Measurements from ENCODE around the gene CERKL.
A peak's percentile ranks its signal among the peaks of the same experiment; 100 is the strongest.

CERKL gene

DNA sequence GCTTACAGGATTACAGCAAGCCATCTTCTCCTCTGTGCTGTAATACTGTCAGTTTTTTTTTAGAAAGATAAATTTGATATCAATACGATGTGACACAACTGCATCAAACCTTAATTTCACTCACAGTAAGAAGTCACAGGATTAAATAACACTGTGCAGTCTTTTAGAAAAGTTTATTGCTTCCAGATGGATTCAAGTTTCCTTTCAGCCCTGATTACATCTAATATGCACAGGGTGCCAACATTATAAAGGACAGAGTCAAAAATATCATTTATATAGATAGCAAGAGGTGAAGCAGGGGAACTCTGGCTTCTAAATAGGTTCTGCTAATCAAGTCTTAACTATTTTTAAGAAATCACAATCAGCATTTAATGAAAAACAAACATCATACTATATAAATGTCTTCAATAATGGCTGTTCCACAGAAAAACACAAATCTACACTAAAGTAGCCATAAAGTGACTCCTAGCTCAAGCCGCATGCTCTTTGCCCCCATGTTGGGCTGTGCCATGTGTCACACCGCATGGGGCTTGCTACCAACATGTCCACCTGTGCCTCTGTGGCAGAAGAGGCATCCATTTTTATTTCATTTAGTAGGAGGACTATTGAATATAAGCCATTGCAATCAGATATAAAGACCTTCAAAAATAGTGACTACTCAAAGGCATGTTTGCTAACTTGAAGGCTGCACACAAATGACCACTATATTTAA, 35.0 kb downstream of the CERKL start:
- TF ChIP-seq, protein P1, sequence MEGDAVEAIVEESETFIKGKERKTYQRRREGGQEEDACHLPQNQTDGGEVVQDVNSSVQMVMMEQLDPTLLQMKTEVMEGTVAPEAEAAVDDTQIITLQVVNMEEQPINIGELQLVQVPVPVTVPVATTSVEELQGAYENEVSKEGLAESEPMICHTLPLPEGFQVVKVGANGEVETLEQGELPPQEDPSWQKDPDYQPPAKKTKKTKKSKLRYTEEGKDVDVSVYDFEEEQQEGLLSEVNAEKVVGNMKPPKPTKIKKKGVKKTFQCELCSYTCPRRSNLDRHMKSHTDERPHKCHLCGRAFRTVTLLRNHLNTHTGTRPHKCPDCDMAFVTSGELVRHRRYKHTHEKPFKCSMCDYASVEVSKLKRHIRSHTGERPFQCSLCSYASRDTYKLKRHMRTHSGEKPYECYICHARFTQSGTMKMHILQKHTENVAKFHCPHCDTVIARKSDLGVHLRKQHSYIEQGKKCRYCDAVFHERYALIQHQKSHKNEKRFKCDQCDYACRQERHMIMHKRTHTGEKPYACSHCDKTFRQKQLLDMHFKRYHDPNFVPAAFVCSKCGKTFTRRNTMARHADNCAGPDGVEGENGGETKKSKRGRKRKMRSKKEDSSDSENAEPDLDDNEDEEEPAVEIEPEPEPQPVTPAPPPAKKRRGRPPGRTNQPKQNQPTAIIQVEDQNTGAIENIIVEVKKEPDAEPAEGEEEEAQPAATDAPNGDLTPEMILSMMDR (IDR thresholded peaks at IDR 0.05; ENCODE audit: extremely low read depth, missing control alignments) = no peak
- no peak for DNase-seq (ENCODE audit: low spot score)

- TF ChIP-seq, protein P1 (IDR thresholded peaks at IDR 0.05; ENCODE audit: extremely low read depth, missing control alignments) = no peak
These were observed 37.4 kb downstream of the CERKL start for GRCh38 chr2:181619516-181619915.

DNA sequence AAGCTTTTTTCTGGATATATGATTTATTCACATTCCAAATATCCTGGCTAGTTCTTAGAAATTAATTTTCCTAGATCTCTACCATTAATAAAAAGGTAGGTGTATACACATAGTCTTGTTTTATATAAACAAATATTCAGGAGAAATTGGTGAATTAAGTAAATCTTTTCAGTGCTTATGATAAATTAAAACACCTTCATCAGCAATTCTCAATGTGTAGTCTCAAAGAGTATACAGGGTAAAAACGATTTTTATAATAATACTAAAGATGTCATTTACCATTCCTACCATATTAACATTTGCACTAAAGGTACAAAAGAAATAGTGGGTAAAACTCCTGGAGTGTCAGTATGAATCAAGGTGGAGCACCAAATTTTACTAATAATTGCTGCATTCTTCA, 40.2 kb downstream of the CERKL start:
- TF ChIP-seq, protein P1 (IDR thresholded peaks at IDR 0.05; ENCODE audit: extremely low read depth, missing control alignments) = no peak
- DNase-seq (ENCODE audit: low spot score) = no peak

More at GRCh38 chr2:181619516-181619915, 37.4 kb downstream of the CERKL start:
- DNase-seq (ENCODE audit: low spot score) = no peak

- TF ChIP-seq, protein P1 (IDR thresholded peaks at IDR 0.05; ENCODE audit: extremely low read depth, missing control alignments) = no peak
These were observed 41.8 kb downstream of the CERKL start for GRCh38 chr2:181614874-181615638.

DNA sequence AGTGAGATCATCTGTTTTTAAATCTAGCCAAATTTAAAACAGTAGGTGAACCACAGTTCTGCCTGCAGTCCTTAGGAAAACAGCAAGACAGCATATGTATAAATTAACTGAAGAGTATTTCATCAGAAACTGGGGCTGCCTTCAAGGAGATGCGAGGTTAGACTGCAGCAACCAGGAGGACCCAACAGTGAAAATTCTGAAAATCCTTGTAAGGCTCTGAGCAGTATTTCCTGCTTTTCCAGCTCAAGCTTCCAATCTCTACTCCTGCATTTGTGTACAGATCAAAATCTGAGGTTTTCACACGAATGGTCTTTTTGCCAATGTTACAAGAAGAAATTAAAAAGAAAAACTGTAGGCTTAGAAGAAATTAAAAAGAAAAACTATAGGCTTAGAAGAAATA, 43.7 kb downstream of the CERKL start:
- DNase-seq (ENCODE audit: low spot score) = no peak

More at GRCh38 chr2:181614874-181615638, 41.8 kb downstream of the CERKL start:
- no peak for DNase-seq (ENCODE audit: low spot score)

DNA sequence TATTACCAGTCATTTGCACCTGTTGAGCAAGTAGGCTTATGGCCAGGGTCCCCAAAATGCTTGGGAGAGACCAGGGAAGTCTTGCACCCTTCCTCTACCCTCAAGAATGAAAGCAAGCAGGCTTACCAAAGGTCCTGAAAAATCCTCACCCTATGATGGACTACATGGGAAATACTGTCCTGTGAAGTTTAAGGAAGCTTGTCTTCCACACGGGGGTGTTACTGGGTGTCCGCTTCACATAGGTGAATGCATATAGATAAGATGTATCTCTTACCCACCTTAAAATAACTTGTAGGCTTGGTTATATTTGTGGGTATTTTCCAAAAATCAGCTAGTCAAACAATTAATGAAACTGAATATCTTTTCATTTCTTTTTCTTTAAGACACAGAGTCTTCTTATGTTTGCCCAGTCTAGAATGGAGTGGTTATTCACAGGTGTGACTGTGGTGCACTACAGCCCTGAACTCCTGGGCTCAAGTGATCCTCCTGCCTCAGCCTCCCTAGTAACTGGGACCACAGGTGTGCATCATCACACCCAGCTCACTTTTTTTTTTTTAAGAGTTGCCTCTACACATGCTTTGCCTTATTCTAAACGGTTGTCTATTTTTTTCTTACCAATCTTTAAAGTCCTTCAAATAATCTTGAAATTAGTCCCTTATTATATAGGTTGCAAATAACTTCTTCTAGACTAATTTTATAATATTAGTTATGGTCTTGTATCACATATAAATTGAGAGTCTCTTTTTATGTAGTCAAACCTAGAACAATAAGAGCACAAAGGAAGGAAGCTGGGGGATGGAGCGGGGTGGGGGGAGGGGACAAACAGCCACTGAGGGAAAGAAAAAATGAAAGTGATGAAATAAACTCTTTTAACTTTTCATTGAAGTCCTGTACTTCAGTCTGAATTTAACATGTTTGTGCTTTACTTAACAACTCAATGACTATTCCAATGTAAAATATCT, 49.0 kb downstream of the CERKL start:
- TF ChIP-seq, protein P1 (IDR thresholded peaks at IDR 0.05; ENCODE audit: extremely low read depth, missing control alignments) = no peak
- peak; percentile 11 for DNase-seq (ENCODE audit: low spot score)

More for the DNA sequence above, 43.7 kb downstream of the CERKL start:
- TF ChIP-seq, protein P1 (IDR thresholded peaks at IDR 0.05; ENCODE audit: extremely low read depth, missing control alignments) = no peak
